ENCODE results near the gene SPEN. TPM values are rescaled to one million over a fixed set of nuclear protein-coding genes. Genes with fewer than 3 reads are reported as not detected.

The SPEN gene
- total and polyA plus RNA-seq, 2 of the 13 experiments (the other 11 are each of a cell fraction or from before 2014, with no cell fraction given): 4.8 to 14.0 TPM

GRCh38 chr1:15959424-15959823 is 111.9 kb downstream of the SPEN start:
- H3K27me3 ChIP-seq (ENCODE audit: control insufficient read depth in 1 of 2, insufficient read depth in 2 of 2, low read length in 2 of 2): no peaks in the 10 kb centered on the region
- FAIRE-seq (no peak), DNase-seq (ENCODE audit: low spot score) (no peak), ATAC-seq (no peak)
- no peak overlapping the region for H3K4me2 ChIP-seq (ENCODE audit: low read depth, low read length)
- TF ChIP-seq CHD4 (IDR thresholded peaks at IDR 0.05; ENCODE audit: borderline replicate concordance, low read length) (no peak), HNRNPL (IDR thresholded peaks at IDR 0.05; ENCODE audit: low read depth, low read length) (no peak), DDIT3 (CRISPR knock-in tag; IDR thresholded peaks at IDR 0.05) (no peak), RFXANK (CRISPR knock-in tag; IDR thresholded peaks at IDR 0.05) (no peak), ZNF547 (CRISPR knock-in tag; IDR thresholded peaks at IDR 0.05) (no peak), PAF1 (CRISPR knock-in tag; IDR thresholded peaks at IDR 0.05) (no peak), ARNTL (CRISPR knock-in tag; IDR thresholded peaks at IDR 0.05) (no peak), ZNF580 (CRISPR knock-in tag; IDR thresholded peaks at IDR 0.05; ENCODE audit: borderline replicate concordance, low read depth) (no peak), ZNF567 (CRISPR knock-in tag; IDR thresholded peaks at IDR 0.05; ENCODE audit: borderline replicate concordance) (no peak), NFE2L1 (CRISPR knock-in tag; IDR thresholded peaks at IDR 0.05; ENCODE audit: borderline replicate concordance) (no peak), MYPOP (CRISPR knock-in tag; IDR thresholded peaks at IDR 0.05) (no peak), E2F1 (CRISPR knock-in tag; IDR thresholded peaks at IDR 0.05) (no peak), NCOR1 (IDR thresholded peaks at IDR 0.05; ENCODE audit: borderline replicate concordance, low read length) (no peak), GATAD2A (CRISPR knock-in tag; IDR thresholded peaks at IDR 0.05) (no peak)
- CTCF ChIA-PET (ENCODE audit: low intra/inter-chr PET ratio, low total read pairs): no interaction called here
- no peak overlapping the region for H3K4me3 ChIP-seq (replicated peaks in 1 of 3; ENCODE audit: insufficient read depth in 1 of 3, low read depth in 2 of 3, low read length in 3 of 3)
- no TSS peak for BruUV-seq (replicated peaks)
- H3K36me3 ChIP-seq (replicated peaks in 1 of 2; ENCODE audit: control insufficient read depth in 1 of 2, insufficient read depth in 2 of 2, low read length in 2 of 2): peaks cover 2 to 8% of the 10 kb centered on the region in 2 experiments; a peak in 2 of 5 replicates
- no peak overlapping the region for H2AFZ ChIP-seq (ENCODE audit: low read length)
- no peaks in the 10 kb centered on the region for H3K4me1 ChIP-seq (ENCODE audit: insufficient read depth, low read length)
- H3K79me2 ChIP-seq (ENCODE audit: insufficient read depth, low read length): peaks cover 11% of the 10 kb centered on the region
- in situ Hi-C loops (cut with HindIII; ENCODE audit: extremely low pct_ligation_motif_present, low pct_unique_long_range_greater_than_20kb) (no loop called here), intact Hi-C loops (cut with micrococcal nuclease; ENCODE audit: unreplicated experiment) (loop anchor here (2.0 kb wide), 1 partner anchor 35 kb away; no protein-coding TSS in a partner anchor)
- peaks cover 5% of the 10 kb centered on the region; the same call in 1 of the 2 replicates for H4K20me1 ChIP-seq (ENCODE audit: insufficient read depth, low read length)
- POLR2A ChIA-PET: no interaction called here
- no peaks in the 10 kb centered on the region for H3K9me3 ChIP-seq (ENCODE audit: low read length)
- H3K9ac ChIP-seq (ENCODE audit: insufficient read depth, low read depth, low read length): no peak overlapping the region
- no peak overlapping the region for H3K27ac ChIP-seq (ENCODE audit: extremely low read length, insufficient read depth, low read length)
